ENCODE data around the gene PIGW.
A peak's percentile ranks its signal among the peaks of the same experiment; 100 is the strongest.
"Not testable (repeated sequence)": the region's sequence is repeated elsewhere in the genome, so short reads cannot be mapped to it uniquely, and the experiment has no call there.

Gene PIGW

DNA sequence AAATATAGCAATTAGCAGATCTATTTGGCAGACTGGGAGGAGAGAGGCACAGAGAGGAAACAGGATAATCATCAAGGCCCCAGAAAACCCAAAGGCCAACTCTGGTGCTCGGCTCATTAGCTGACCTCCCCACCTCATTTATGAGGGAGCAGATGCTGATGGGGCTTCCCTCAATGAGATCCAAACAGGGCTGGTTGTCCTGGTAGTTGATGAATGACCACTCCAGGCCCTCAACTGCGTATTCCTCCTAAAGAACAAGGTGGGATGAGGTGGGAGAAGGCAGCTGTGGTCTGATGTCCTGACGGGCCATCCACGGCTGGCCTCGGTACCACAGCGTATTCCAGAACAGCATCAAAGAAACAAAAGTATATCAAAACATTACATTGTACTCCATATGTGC, 27.5 kb upstream of the PIGW start:
- no peak for DNase-seq (ENCODE audit: low spot score)
- FAIRE-seq, result no peak

DNA sequence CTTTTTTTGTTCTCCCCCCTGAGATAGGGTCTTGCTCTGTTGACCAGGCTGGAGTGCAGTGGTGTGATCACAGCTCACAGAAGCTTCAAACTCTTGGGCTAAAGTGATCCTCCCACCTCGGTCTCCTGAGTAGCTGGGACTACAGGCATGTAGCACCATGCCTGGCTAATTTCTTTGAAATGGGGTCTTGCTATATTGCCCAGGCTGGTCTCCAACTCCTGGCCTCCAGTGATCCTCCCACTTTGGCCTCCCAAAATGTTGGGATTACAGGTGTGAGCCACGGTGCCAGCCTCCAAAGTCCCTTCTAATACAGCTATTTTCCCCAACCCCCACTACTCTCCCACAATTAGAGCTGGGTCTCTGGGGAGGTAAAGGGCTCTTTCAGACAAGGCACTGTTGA, 26.3 kb upstream of the PIGW start:
- DNase-seq (ENCODE audit: low spot score); FAIRE-seq: not testable (repeated sequence)

DNA sequence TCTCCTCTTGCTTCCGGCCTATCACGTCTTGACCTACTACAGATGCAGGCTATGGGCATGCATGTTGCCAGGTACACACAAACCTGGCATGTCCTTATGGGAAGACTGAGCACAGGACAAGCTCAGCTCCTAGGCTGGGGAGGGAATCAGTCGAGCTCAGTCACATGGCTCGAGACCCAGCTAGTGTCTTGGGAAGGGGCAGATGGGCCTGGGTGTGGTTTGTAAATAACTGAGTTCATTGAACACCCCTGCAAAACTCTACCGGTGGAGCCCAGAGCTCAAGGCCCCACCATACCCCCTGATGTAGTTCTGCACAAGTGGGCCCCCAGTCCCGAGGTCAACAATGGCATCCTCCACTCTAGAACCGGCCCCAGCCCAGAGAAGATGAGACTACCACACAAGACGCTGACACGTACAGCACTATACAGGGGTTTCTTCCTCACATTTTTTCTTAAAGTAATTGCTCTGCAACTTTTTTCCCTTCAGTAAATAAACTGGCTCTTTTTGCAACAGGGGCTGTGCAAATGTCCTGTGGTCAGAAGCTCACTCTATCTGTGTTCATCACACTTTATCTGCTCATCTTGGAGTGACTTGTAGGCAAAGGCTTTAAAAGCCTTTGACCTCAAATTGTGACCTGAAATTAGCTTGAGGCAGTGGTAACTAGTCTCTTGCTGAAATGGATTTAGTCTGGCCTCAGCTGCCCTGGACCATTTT, 25.4 kb upstream of the PIGW start:
- FAIRE-seq (no peak), DNase-seq (ENCODE audit: low spot score) (no peak)

DNA sequence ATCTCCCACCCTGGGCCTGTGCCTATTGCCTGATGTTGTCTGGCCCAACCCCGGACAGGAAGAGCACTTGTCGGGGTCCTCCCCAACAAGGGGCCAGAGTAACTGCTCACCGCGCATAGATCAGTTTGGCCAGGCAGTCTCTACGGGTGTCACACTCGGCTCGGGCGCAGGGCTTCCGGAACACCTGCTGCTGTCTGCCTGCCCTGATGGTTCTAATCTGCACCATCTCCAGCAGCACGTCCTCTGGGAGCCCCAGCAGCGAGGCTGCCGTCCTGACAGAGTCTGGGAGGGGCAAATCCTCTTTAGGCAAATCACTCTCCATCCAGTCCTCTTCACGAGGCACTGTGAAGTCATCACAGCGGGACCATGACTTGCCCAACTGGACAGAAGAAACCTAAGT, 24.2 kb upstream of the PIGW start:
- no peak for DNase-seq (ENCODE audit: low spot score)
- FAIRE-seq, result no peak

DNA sequence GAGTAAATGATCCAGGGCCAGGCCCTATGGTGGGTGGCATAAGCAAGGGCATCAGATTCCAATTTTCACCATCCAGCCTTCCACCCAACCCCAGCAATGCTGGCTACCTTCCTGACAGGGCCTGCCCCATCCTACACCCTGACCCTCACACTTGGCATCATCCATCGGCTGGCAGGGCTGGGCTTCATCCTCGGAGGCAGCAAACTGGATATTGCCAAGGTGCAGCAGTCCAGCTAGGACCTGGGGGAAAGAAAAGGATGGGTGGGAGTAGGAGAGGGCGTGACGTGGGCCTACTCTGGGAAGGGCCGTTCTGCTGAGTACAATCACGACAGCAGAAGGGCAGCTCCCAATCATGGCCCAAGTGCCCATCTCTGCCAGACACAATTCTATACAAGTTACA, 23.6 kb upstream of the PIGW start:
- DNase-seq (ENCODE audit: low spot score) (no peak), FAIRE-seq (no peak)

DNA sequence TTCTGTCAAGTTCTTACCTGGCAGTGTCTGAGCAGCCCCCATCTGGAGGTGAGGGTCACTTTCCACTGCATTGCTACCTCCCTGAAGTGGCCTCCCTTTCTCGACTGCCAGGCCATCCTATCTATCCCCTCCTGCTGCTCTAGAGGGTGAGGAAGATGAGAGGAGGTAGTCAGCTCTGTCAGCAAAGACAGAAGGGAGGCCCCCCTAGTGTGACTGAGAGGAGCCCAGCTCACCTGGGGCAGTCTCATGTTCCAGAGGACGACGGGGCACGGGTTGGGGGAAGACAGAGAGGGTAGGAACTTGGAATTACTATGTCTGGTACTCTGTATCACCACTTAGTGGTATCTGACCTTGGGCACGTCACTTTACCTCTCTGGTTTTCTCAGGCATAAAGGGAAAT, 22.1 kb upstream of the PIGW start:
- no peak for FAIRE-seq
- no peak for DNase-seq (ENCODE audit: low spot score)

DNA sequence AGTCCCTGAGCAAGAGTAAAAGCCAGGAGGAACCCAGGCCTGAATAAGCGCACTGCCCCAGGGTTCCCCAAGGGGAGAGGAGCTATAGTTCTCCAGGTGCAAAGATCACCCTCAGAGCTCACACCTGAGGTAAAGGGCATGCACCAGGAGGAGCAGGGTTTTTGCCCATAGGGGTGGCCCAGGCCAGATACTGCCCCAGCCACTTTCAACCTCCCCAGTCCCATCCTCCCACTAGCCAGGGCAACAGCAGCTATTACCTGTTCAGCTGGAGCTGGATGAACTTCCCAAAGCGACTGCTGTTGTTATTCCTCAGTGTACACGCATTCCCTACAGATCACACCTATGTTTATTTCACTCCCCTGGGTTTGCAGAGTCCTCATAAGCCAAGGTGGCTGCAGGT, 19.9 kb upstream of the PIGW start:
- DNase-seq (ENCODE audit: low spot score), result no peak
- FAIRE-seq, result no peak

DNA sequence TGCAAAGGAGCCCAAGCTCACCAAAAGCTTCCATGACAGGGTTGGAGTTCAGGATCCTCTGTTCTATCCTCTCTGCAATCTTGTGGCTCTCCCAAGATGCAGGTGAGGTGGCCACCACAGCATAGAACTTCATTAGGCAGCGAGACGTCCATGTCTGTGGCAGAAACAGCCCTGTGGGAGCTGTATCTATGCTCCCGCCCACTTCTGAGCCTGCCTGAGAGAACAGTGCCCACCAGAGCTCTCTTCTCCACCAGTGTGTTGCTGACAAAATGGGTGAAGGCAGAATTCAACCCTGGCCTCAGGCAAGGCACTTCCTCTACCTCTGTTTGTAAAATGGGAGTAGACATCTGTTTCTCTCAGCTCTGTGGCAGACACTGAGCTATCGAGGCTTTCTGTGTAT, 18.9 kb upstream of the PIGW start:
- DNase-seq (ENCODE audit: low spot score) (no peak), FAIRE-seq (no peak)

DNA sequence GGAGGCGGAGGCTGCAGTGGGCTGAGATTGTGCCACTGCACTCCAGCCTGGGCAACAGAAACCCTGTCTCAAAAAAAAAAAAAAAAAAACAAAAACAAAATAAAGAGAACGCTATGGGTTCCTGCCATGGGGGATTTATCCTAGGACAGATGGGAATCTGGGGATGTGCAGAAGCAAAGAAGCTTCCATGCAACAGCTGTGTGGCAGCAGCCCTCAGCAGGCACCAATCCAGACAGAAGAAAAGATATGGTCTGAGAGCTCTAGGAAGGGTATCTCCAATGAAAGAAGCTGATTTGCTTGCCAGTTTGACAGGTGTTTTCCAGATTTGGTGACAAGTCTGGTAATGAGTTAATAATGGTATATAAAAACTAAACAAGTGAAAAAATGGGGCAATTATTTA, 11.7 kb upstream of the PIGW start:
- DNase-seq (ENCODE audit: low spot score) (no peak), FAIRE-seq (no peak)

DNA sequence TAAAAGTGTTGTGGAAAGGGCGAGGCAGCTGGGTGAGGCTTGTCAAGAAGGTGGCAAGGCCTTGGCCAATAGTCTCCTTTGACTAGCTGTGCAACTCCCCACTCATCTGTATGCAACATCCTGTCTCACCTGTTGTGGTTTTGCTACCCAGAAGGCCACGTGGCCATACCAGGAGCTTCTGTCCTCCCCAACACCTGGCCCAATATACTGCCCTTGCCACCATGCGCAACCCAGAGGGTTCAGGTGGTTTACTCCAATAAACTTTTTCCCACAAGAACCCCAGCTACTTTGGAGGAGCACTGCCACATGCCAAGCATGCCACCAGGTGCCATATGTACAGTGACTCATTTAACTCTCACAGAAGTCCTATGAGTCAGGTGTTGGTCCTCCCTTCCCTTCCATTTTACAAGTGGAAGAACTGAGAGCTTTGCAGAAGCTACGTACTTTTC, 10.3 kb upstream of the PIGW start:
- FAIRE-seq (no peak), DNase-seq (ENCODE audit: low spot score) (no peak)

DNA sequence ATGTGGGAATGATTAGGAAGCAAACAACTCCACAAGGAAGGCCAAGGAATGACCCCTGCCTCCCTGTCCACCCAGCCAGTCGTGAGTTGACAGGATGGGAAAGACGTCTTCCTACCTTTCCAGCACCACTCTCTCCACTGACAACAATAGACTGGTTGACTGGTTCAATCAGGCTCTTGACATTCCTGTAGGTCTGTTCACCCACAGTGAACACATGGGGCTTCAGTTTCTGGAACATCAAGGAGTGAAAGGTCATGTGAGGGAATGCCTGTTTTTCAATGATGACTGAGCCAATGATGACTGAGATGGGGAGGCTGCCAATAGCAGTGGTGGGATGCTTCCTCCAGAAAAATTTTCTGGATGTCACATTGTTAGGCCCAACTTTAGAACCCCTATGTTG, 9.7 kb upstream of the PIGW start:
- FAIRE-seq, result no peak
- DNase-seq (ENCODE audit: low spot score), result no peak

DNA sequence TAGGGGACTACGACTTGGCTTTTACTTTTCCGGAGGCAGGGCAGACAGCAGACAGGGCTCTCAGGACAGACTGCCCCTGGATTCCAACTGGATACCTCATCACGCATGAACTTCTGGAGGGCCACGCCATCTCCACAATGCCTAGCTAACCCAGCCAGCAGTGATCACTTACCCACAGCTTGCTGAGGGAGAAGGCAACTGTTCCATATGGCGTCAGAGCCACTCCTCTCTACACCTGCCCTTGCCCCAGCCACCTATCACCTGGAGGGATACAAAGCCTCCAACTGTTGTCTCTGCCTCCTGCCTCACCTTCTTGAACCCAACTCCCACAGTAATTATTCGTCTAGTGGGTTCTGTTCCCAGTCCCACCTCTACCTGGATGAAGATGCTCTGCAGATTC, 8.9 kb upstream of the PIGW start:
- no peak for FAIRE-seq

DNA sequence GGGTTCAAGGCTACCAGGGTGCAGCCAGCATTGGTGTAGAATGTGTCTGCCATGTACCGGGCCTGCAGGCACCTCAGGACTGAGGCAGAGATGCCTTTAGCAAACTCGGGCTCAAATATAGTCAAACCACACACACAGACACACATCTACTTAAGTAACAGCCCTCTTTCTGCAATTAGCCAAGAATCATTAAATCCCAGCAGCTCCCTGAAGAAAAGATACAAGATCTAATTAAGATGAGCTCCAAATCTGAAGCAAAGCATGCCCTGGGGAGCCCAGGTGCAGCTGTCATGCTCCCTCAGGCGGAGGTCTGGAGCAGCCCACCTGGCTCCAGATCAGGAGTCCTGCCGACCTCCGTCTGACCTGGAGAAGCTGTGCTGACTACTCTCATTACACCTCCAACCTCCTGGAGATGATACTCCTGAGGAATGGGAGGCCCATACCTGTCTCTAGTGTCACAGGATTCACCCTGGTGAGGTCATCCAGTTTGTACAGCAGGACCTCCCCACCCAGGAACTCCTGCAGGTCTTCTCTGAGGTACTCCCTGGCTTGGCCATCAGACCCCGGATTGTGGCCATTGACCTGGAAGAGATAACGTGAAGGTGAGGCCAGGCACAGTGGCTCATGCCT, 7.1 kb upstream of the PIGW start:
- DNase-seq (ENCODE audit: low spot score) (no peak), FAIRE-seq (no peak)

More for the DNA sequence above, 8.9 kb upstream of the PIGW start:
- DNase-seq (ENCODE audit: low spot score), result peak; percentile 2

DNA sequence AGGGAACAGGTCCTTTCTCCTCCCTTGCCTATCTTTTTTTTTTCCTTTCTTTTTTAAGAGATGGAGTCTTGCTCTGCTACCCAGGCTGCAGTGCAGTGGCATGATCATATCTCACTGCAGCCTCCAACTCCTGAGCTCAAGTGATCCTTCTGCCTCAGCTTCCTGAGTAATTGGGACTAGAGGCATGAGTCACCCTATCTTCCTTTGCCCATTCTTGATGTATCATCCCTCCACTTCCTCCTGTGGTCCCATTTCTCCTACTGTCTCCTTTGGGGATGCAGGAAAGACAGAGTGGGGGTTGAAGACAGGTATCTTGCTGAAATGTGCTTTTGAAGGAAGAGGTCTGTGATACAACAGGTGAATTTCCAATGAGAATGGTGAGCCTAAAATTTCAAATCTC, 5.7 kb upstream of the PIGW start:
- FAIRE-seq, result no peak
- DNase-seq (ENCODE audit: low spot score), result no peak

DNA sequence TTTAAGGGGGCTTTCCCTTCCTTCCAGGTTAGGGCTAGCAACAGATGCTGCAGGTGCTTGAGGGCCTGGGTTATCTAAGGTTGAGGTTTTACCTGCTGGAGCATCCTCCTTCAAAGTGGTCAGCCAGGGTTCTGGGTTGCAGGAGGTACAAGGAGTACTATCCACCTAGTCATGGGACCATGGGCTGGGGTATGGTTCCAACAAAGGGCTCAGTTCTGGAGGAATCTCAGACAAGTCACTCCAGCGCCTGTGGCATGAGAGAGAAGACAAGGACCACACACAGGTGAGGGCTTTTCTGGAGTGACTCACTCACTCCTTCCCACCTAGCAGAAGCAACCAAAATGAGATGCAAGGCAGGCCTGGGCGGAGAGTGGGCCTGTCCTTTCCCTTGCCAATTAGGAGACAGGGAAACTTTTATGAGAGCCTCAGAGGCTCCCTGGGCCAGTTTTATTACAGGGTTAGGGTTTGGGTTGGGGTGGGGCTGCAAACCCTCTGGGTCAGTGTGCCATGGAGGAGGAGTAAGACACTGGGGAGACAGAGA, 2.3 kb upstream of the PIGW start:
- FAIRE-seq, result no peak
- no peak for DNase-seq (ENCODE audit: low spot score)

DNA sequence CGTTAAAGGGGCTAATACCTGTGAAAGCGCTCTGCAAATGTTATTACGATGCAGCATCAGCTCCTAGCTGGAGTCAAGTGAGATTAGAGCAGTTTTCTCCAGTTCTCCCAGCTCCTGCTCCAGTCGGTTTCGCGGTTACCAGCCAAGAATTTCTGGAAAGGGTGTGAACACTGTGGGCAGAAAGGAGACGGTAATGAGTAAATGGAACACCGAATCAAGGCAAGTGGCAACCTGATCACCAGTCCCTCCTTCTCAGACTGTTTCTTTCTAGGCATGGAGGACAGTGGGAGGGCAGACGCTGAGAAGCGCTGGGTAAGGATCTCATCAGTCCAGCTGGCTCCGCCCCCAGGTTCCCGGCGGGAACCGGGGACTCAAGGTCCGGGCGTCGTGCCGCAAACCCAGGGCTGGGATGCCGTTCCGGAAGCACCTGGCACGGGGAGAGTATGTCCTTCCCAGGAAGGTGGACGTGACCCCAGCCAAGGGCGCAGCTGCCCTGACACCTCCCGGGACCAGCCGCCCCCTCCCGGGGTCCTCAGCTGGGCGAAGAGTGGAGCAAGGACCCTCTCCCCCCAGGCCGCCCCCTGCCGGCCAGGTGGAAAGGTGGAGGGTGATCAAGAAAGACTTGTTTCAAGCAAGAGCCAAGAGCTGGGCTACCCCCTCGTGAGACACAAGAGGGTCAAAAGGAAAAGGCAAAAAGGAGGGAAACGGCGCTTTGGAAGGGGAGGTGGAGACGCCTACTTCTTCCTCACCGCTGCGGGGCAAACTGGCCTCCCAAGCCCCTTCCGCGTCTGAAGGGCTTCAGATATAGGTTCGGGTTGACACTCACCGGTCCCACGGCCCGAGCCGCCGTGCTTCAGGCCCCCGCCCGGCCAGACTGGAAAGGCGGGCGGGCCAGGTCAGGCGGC, 600 bp upstream of the PIGW start:
- peak; percentile 89 for DNase-seq (ENCODE audit: low spot score)

DNA sequence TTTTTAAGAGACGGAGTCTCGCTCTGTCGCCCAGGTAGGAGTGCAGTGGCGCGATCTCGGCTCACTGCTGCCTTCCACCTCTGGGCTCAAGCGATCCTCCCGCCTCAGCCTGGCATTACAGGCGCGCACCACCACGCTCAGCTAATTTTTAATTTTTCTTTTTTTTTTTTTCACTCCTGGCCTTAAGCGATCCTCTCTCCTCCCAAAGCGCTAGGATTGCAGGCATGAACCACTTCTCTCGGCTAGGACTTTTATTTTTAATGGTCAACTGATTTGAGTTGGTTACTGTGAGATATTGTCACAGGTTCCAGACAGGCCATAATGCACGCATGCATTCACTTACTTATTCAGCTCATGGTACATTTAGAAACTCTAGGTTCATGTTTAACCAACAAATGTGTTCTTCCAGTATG, 888 bp downstream of the PIGW start:
- no peak for FAIRE-seq
- no peak for DNase-seq (ENCODE audit: low spot score)

More for the DNA sequence above, 600 bp upstream of the PIGW start:
- no peak for FAIRE-seq

DNA sequence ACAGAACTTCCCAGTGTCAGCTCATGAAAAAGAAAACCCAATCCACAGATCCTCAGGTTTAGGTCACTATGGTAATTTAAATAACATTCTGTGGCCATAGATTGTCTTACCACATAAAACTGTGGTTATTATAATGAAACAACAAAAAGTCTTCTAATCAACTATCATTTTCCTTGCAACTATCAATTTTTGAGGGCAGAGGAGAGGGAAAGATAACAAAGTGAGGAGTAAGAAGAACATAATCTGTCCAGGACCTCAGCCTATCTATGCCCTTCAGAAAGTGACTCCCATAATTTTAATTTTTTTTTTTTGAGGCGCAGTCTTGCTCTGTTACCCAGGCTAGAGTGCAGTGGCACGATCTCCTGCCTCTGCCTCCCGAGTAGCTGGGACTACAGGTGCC, 5.9 kb downstream of the PIGW start:
- FAIRE-seq (no peak), DNase-seq (ENCODE audit: low spot score) (no peak)

DNA sequence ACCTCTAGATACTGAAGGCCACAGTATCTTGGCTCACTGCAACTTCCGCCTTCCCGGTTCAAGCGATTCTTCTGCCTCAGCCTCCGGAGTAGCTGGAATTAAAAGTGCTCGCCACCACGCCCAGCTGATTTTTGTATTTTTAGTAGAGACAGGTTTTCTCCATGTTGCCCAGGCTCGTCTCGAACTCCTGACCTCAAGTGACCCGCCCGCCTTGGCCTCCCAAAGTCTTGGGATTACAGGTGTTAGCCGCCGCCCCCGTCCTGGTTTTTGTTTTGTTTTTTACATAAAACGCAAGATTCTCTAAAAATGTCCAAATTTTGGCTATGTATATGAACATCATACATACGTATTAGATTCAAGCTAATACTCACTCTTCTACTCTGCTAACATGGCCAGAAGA, 8.0 kb downstream of the PIGW start:
- DNase-seq (ENCODE audit: low spot score) (no peak), FAIRE-seq (no peak)

DNA sequence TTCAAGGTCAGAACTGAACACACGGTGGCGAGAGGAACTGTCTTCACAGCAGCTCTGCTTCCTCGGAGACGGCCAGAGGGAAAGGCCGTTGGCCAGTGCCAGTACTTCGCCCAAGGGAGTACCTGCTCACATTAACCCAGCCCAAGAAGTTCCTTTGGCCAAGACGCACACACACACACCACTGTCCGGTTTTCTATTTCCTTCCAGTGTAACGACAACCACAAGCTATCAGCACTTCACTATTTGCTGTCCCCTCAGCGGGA, 9.2 kb downstream of the PIGW start:
- DNase-seq (ENCODE audit: low spot score), result peak; percentile 52
- FAIRE-seq, result no peak

DNA sequence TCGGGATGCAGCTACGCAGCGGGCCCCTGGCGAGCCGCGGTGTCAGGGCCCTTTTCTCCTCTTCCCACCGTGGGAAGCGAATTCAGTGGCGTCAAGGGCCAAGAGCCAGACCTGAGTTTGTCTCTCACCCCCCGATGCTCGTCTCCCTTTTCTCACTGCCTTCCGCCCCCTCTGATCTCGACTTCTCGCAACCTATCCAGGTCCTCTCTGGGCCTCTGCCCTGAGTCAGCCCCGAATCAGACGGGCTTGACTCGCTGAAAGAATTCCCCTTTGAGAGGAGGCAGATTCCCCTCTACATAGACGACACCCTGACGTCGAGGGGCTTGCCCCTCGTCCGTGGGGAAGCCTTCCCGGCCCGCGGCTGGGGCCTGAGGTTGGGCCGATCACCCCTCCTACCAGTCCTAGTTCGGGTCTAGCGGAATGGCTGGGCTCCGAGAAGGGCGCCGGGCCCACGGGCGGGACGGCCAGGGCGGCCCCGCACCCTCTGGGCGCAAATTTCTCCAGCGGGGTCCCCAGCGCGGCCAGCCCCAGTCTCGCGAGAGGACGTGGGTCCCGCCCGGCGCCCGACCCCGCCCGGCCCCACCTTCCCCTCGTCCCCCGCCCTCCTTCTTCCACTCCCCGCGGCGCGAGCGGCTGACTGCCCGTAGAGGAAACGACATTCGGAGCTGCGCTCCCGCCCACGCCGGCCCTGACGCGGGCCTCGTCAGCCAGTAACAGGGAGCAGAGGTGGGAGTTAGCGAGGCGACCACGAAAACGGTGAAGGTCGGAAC, 9.7 kb downstream of the PIGW start, which contains the start of gene GGNBP2:
GGNBP2 (plus strand) TSS at position 613 of the 770 bp plus-strand sequence. CDS start 806 bp downstream, outside the sequence.
- DNase-seq (ENCODE audit: low spot score) (peak; percentile 98), FAIRE-seq (no peak)
